ENCODE measurements around the gene VPS52.

Gene VPS52

GRCh38 chr6:33247977-33248642 lies 23.6 kb downstream of the VPS52 start (continued):
- TF ChIP-seq, protein P1, sequence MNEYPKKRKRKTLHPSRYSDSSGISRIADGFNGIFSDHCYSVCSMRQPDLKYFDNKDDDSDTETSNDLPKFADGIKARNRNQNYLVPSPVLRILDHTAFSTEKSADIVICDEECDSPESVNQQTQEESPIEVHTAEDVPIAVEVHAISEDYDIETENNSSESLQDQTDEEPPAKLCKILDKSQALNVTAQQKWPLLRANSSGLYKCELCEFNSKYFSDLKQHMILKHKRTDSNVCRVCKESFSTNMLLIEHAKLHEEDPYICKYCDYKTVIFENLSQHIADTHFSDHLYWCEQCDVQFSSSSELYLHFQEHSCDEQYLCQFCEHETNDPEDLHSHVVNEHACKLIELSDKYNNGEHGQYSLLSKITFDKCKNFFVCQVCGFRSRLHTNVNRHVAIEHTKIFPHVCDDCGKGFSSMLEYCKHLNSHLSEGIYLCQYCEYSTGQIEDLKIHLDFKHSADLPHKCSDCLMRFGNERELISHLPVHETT (tag by site-specific recombination; IDR thresholded peaks at IDR 0.05) = no peak
- TF ChIP-seq, protein P2, sequence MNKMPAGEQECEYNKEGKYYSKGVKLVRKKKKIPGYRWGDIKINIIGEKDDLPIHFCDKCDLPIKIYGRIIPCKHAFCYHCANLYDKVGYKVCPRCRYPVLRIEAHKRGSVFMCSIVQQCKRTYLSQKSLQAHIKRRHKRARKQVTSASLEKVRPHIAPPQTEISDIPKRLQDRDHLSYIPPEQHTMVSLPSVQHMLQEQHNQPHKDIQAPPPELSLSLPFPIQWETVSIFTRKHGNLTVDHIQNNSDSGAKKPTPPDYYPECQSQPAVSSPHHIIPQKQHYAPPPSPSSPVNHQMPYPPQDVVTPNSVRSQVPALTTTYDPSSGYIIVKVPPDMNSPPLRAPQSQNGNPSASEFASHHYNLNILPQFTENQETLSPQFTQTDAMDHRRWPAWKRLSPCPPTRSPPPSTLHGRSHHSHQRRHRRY (tag by site-specific recombination; IDR thresholded peaks at IDR 0.05) = no peak
- TF ChIP-seq ZNF366 (tag by site-specific recombination; conservative IDR thresholded peaks at IDR 0.05) (no peak), REPIN1 (tag by site-specific recombination; IDR thresholded peaks at IDR 0.05; ENCODE audit: low read depth) (no peak), ZNF394 (tag by site-specific recombination; IDR thresholded peaks at IDR 0.05; ENCODE audit: borderline replicate concordance) (no peak; the same call in 1 of the 2 replicates), ZNF792 (tag by site-specific recombination; IDR thresholded peaks at IDR 0.05) (no peak), ZNF791 (tag by site-specific recombination; IDR thresholded peaks at IDR 0.05) (no peak), ZNF600 (tag by site-specific recombination; IDR thresholded peaks at IDR 0.05) (peak; percentile 100), ZNF426 (tag by site-specific recombination; IDR thresholded peaks at IDR 0.05) (no peak), ZNF19 (tag by site-specific recombination; IDR thresholded peaks at IDR 0.05; ENCODE audit: low read depth) (no peak), ZNF610 (tag by site-specific recombination; IDR thresholded peaks at IDR 0.05; ENCODE audit: borderline replicate concordance) (no peak), GLIS2 (tag by site-specific recombination; IDR thresholded peaks at IDR 0.05) (0 out of 2 replicates have a peak, but pooled peaks have one; percentile 22), ZNF16 (tag by site-specific recombination; IDR thresholded peaks at IDR 0.05; ENCODE audit: low read depth) (no peak), MEIS1 (CRISPR knock-in tag; IDR thresholded peaks at IDR 0.05; ENCODE audit: borderline replicate concordance) (no peak), ZNF157 (tag by site-specific recombination; IDR thresholded peaks at IDR 0.05) (no peak), ZXDB (tag by site-specific recombination; IDR thresholded peaks at IDR 0.05) (no peak), ZNF2 (tag by site-specific recombination; IDR thresholded peaks at IDR 0.05) (no peak; the same call in 1 of the 2 replicates), ZNF175 (tag by site-specific recombination; IDR thresholded peaks at IDR 0.05) (no peak), ZNF704 (tag by site-specific recombination; IDR thresholded peaks at IDR 0.05) (no peak), TCF7L2 (IDR thresholded peaks at IDR 0.05; ENCODE audit: borderline replicate concordance, low read depth, low read length) (no peak), ZNF214 (tag by site-specific recombination; IDR thresholded peaks at IDR 0.05; ENCODE audit: borderline replicate concordance) (no peak), ZNF670 (tag by site-specific recombination; IDR thresholded peaks at IDR 0.05; ENCODE audit: low read depth) (no peak), ZNF544 (tag by site-specific recombination; IDR thresholded peaks at IDR 0.05) (no peak), ZNF777 (tag by site-specific recombination; IDR thresholded peaks at IDR 0.05; ENCODE audit: borderline replicate concordance) (no peak), ZNF514 (tag by site-specific recombination; IDR thresholded peaks at IDR 0.05) (no peak), BCL6B (tag by site-specific recombination; IDR thresholded peaks at IDR 0.05) (no peak), TRIM28 (IDR thresholded peaks at IDR 0.05; ENCODE audit: borderline replicate concordance, low read length) (no peak), ZNF629 (tag by site-specific recombination; IDR thresholded peaks at IDR 0.05) (peak; percentile 21; the same call in 1 of the 2 replicates), ZFP3 (tag by site-specific recombination; IDR thresholded peaks at IDR 0.05; ENCODE audit: low read depth) (no peak), ZNF223 (tag by site-specific recombination; IDR thresholded peaks at IDR 0.05) (no peak), ZNF571 (tag by site-specific recombination; IDR thresholded peaks at IDR 0.05) (no peak)
- TF ChIP-seq, protein P3, sequence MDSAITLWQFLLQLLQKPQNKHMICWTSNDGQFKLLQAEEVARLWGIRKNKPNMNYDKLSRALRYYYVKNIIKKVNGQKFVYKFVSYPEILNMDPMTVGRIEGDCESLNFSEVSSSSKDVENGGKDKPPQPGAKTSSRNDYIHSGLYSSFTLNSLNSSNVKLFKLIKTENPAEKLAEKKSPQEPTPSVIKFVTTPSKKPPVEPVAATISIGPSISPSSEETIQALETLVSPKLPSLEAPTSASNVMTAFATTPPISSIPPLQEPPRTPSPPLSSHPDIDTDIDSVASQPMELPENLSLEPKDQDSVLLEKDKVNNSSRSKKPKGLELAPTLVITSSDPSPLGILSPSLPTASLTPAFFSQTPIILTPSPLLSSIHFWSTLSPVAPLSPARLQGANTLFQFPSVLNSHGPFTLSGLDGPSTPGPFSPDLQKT (IDR thresholded peaks at IDR 0.05; ENCODE audit: borderline replicate concordance, low read depth, low read length) = no peak
